Natural killer cell (primary cell): ENCODE results near the gene AMN. TPM values are rescaled to one million over a fixed set of nuclear protein-coding genes. Genes with fewer than 3 reads are reported as not detected.

ENCODE experiments used
- ATAC-seq, 3 donors: fragments of 150-1000 bp in 2 of 3; fragments of 200-7000 bp in 1 of 3; cut with Tn5 transposase; 1 replicate in 1 of 3; 2 replicates in 2 of 3; pipeline ENCODE4 v1.10.0; 2021; ENCODE audit warnings: mild to moderate bottlenecking in 2 of 3, moderate library complexity in 2 of 3
- DNase-seq, 2 donors: peaks; one replicate each; pipeline versions ENCODE4 v3.0.0 to v3.0.0-alpha.2; 2013 to 2021; ENCODE audit warnings: mixed read lengths in 1 of 2
- H3K27ac ChIP-seq: one replicate; pipeline ENCODE4 v1.5.1; 2013; ENCODE audit warnings: mild to moderate bottlenecking, low read length
- H3K27me3 ChIP-seq: one replicate; pipeline ENCODE4 v1.6.1; 2013; ENCODE audit warnings: low read length; ENCODE audit not compliant: control insufficient read depth, insufficient read depth
- H3K36me3 ChIP-seq: one replicate; pipeline ENCODE4 v1.6.1; 2013; ENCODE audit warnings: low read length; ENCODE audit not compliant: control insufficient read depth, insufficient read depth
- H3K4me1 ChIP-seq: one replicate; pipeline ENCODE4 v1.6.1; 2013; ENCODE audit warnings: low read length; ENCODE audit not compliant: control insufficient read depth, insufficient read depth
- H3K4me3 ChIP-seq: one replicate; pipeline ENCODE4 v1.5.1; 2013; ENCODE audit warnings: low read length
- H3K9me3 ChIP-seq: one replicate; pipeline ENCODE4 v1.6.1; 2013; ENCODE audit warnings: low read length; ENCODE audit not compliant: control insufficient read depth, insufficient read depth
- H3K27ac Mint-ChIP-seq, 2 donors: one replicate each; pipeline ENCODE4 v1.8.0; 2022; ENCODE audit warnings: mild to moderate bottlenecking in 2 of 2, mixed read lengths in 2 of 2, moderate library complexity in 1 of 2
- H3K27me3 Mint-ChIP-seq, 2 donors: one replicate each; pipeline ENCODE4 v1.8.0; 2022; ENCODE audit warnings: low read depth in 2 of 2, mixed read lengths in 2 of 2
- H3K36me3 Mint-ChIP-seq: one replicate; pipeline ENCODE4 v1.8.0; 2022; ENCODE audit warnings: mixed read lengths
- H3K4me1 Mint-ChIP-seq, 2 donors: one replicate each; pipeline ENCODE4 v1.8.0; 2022; ENCODE audit warnings: mixed read lengths in 2 of 2
- H3K4me3 Mint-ChIP-seq: one replicate; pipeline ENCODE4 v1.8.0; 2022; ENCODE audit warnings: mild to moderate bottlenecking, moderate library complexity, mixed read lengths
- H3K9me3 Mint-ChIP-seq, 2 donors: one replicate each; pipeline ENCODE4 v1.8.0; 2022; ENCODE audit warnings: mixed read lengths in 2 of 2
- CTCF ChIP-seq: fragments of 200-600 bp; IDR thresholded peaks from one replicate; pipeline ENCODE4 v1.8.0; 2022; ENCODE audit warnings: antibody characterized with exemption
- WGBS: methylation state at CpG from one replicate; pipeline ENCODE4 v1.1.7; 2013; ENCODE audit warnings: missing lambda C conversion rate; ENCODE audit not compliant: insufficient coverage; 5-methylcytosine and 5-hydroxymethylcytosine counted together
- intact Hi-C: fragments of 100-400 bp; cut with micrococcal nuclease; formaldehyde crosslinking; loops from one replicate; pipeline ENCODE4 v1.14.2; 2022
- total RNA-seq, 4 donors: library from RNA; stranded (reverse); fragments of 120-200 nt in 1 of 4; gene quantifications; one replicate each; pipeline versions ENCODE4 v1.2.3 to v1.2.4, GENCODE V29; 2013 to 2022

The AMN gene
- total RNA-seq, 3 donors from 2014 or later (not counting 1 experiment from before 2014, with no cell fraction given) = 0.24 to 2.4 (median 2.0) TPM

GRCh38 chr14:102968306-102968705 lies 45.8 kb downstream of the AMN start:
- H3K4me1 Mint-ChIP-seq = no peaks in the 10 kb centered on the region
- Histone ChIP-seq H3K9me3 (no peaks in the 10 kb centered on the region), H3K27ac (no peak overlapping the region), H3K4me3 (no peak overlapping the region), H3K36me3 (no peaks in the 10 kb centered on the region), H3K27me3 (no peaks in the 10 kb centered on the region), H3K4me1 (no peaks in the 10 kb centered on the region)
- TF ChIP-seq CTCF = no peak
- H3K27ac Mint-ChIP-seq = no peak overlapping the region
- H3K27me3 Mint-ChIP-seq = peaks cover 0 to 2% of the 10 kb centered on the region in 2 donors
- H3K9me3 Mint-ChIP-seq = no peaks in the 10 kb centered on the region
- no peak for ATAC-seq
- H3K36me3 Mint-ChIP-seq = no peaks in the 10 kb centered on the region
- WGBS = 90% methylated on average over 13 of the region's 13 CpGs
- intact Hi-C loops = no loop called here
- no peak for DNase-seq
- no peak overlapping the region for H3K4me3 Mint-ChIP-seq

- Histone ChIP-seq H3K27ac (no peak overlapping the region), H3K9me3 (no peaks in the 10 kb centered on the region), H3K36me3 (no peaks in the 10 kb centered on the region), H3K4me3 (no peak overlapping the region), H3K27me3 (no peaks in the 10 kb centered on the region), H3K4me1 (no peaks in the 10 kb centered on the region)
- no peak overlapping the region for H3K4me3 Mint-ChIP-seq
- ATAC-seq (no peak), DNase-seq (no peak)
- no peaks in the 10 kb centered on the region for H3K36me3 Mint-ChIP-seq
- H3K4me1 Mint-ChIP-seq = no peaks in the 10 kb centered on the region
- WGBS = 92% methylated on average over 26 of the region's 26 CpGs
- intact Hi-C loops = no loop called here
- no peak for TF ChIP-seq CTCF
- no peaks in the 10 kb centered on the region for H3K9me3 Mint-ChIP-seq
- H3K27ac Mint-ChIP-seq = no peak overlapping the region
- peaks cover 0 to 5% of the 10 kb centered on the region in 2 donors for H3K27me3 Mint-ChIP-seq
Measured at GRCh38 chr14:102969060-102969791, 46.8 kb downstream of the AMN start.

- Mint-ChIP-seq H3K4me3 (no peak overlapping the region), H3K36me3 (no peaks in the 10 kb centered on the region), H3K27me3 (peaks cover 0 to 7% of the 10 kb centered on the region in 2 donors), H3K9me3 (no peaks in the 10 kb centered on the region), H3K4me1 (no peaks in the 10 kb centered on the region), H3K27ac (no peak overlapping the region)
- WGBS = 82% methylated on average over 11 of the region's 11 CpGs
- ATAC-seq (no peak), DNase-seq (no peak)
- H3K9me3 ChIP-seq = no peaks in the 10 kb centered on the region
- no peaks in the 10 kb centered on the region for H3K36me3 ChIP-seq
- no peaks in the 10 kb centered on the region for H3K4me1 ChIP-seq
- no peak overlapping the region for H3K4me3 ChIP-seq
- no peak for TF ChIP-seq CTCF
- no peak overlapping the region for H3K27ac ChIP-seq
- intact Hi-C loops = no loop called here
- no peaks in the 10 kb centered on the region for H3K27me3 ChIP-seq
Measured at GRCh38 chr14:102969901-102970300, 47.4 kb downstream of the AMN start.

- ATAC-seq (no peak), DNase-seq (no peak)
- peaks cover 0 to 7% of the 10 kb centered on the region in 2 donors for H3K27me3 Mint-ChIP-seq
- no peaks in the 10 kb centered on the region for H3K9me3 ChIP-seq
- intact Hi-C loops = no loop called here
- H3K36me3 Mint-ChIP-seq = no peaks in the 10 kb centered on the region
- no peak overlapping the region for H3K4me3 ChIP-seq
- H3K27ac ChIP-seq = no peak overlapping the region
- TF ChIP-seq CTCF = no peak
- H3K9me3 Mint-ChIP-seq = no peaks in the 10 kb centered on the region
- H3K4me1 ChIP-seq = no peaks in the 10 kb centered on the region
- 90% methylated on average over 10 of the region's 10 CpGs for WGBS
- H3K4me1 Mint-ChIP-seq = no peaks in the 10 kb centered on the region
- no peak overlapping the region for H3K4me3 Mint-ChIP-seq
- no peaks in the 10 kb centered on the region for H3K27me3 ChIP-seq
- H3K27ac Mint-ChIP-seq = no peak overlapping the region
- no peaks in the 10 kb centered on the region for H3K36me3 ChIP-seq
Measured at GRCh38 chr14:102970496-102970895, 48.0 kb downstream of the AMN start.
